NCI-H345 (cell line): ENCODE measurements around the gene OR2A1.
"Not testable (repeated sequence)": the region's sequence is repeated elsewhere in the genome, so short reads cannot be mapped to it uniquely, and the experiment has no call there.

ENCODE experiments used
- DNase-seq: peaks from one replicate; lab custom pipeline; 2025; lab: John Stamatoyannopoulos, UW

Gene OR2A1

GRCh38 chr7:144325868-144326267, 13.6 kb downstream of the OR2A1 start:
- not testable (repeated sequence) for DNase-seq

- not testable (repeated sequence) for DNase-seq
These were observed 17.8 kb downstream of the OR2A1 start for GRCh38 chr7:144330044-144330443.

GRCh38 chr7:144331221-144331995, 19.2 kb downstream of the OR2A1 start:
- not testable (repeated sequence) for DNase-seq

DNA sequence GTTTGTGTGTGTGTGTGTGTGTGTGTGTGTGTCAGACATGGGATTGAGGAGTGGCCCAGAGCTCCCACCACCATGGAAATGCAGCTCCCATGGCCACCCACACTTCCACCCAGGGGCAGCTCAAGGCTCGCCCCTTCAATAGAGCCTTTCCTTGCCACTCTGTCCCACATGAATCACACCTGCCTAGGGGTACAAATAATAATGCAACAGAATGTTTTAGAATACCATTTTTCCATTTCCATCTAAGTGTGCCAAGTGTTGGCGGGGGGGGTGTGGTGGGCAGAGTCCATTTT, 19.7 kb downstream of the OR2A1 start:
- DNase-seq: not testable (repeated sequence)

GRCh38 chr7:144348625-144349024, 36.4 kb downstream of the OR2A1 start:
- DNase-seq: not testable (repeated sequence)

DNA sequence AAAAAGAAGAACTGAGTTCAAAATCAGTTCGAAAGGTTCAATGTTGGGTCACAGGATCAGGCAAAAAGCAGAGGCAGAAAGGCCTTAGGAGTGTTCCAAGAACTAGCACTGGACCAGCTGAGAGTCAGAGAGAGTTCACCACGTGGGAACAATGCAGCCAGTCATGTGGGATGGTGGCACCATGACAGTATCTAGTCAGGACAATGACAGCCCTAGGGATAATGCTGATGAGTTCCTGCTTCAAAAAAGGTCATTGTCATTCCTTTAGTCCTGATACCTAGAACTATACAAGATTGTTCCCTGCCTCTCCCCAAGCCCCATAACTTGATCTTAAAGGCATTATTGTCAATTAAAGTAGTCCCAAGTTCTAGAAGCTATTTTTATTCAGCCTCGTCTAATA, 39.4 kb downstream of the OR2A1 start:
- DNase-seq: not testable (repeated sequence)

- not testable (repeated sequence) for DNase-seq
These were observed 43.1 kb downstream of the OR2A1 start, which contains the start of gene ARHGEF5 for GRCh38 chr7:144355176-144355822. TSS of gene ARHGEF5 (plus strand) at chr7:144355402. CDS start at chr7:144362670, 7,268 bp downstream.

- not testable (repeated sequence) for DNase-seq
These were observed 44.0 kb downstream of the OR2A1 start for GRCh38 chr7:144356185-144356584.

GRCh38 chr7:144356860-144357259, 44.6 kb downstream of the OR2A1 start:
- DNase-seq: not testable (repeated sequence)

- DNase-seq: not testable (repeated sequence)
These were observed 49.8 kb downstream of the OR2A1 start for GRCh38 chr7:144362061-144362460.

GRCh38 chr7:144365523-144365922, 53.3 kb downstream of the OR2A1 start:
- DNase-seq: not testable (repeated sequence)

- not testable (repeated sequence) for DNase-seq
These were observed 55.0 kb downstream of the OR2A1 start for GRCh38 chr7:144367250-144367649.

DNA sequence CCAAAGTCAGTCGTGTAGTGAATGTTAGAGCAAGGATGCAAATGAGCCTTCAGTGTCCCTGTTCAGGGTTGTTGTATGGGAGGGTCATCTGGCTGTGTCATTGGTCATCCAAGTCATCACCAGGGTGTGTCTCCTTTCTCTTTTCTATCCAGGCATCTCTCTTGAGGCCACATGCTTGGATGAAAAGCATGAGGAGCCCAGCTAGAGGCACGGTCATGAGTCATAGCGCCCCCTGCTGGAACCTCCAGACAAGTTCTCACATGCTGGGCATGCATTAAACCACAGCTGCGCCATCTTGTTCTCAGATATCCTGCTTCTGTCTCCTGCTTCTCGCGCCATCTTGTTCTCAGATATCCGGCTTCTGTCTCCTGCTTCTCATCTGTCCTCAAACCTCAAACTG, 57.0 kb downstream of the OR2A1 start:
- DNase-seq: not testable (repeated sequence)
